K562 (cell line): ENCODE results near the gene CTCF. TPM values are rescaled to one million over a fixed set of nuclear protein-coding genes. Genes with fewer than 3 reads are reported as not detected.

ENCODE experiments used
- CXXC5 ChIP-seq: fragments of 250-450 bp; sonication (Bioruptor Pico); IDR thresholded peaks from 2 replicates; pipeline ENCODE4 v1.8.0; 2022; ENCODE audit warnings: inconsistent platforms, mild to moderate bottlenecking, moderate library complexity
- ERF ChIP-seq: fragments of 450-650 bp; formaldehyde crosslinking; IDR thresholded peaks from 2 replicates; pipeline ENCODE4 v1.4.0; 2020; ENCODE audit warnings: mild to moderate bottlenecking, mixed read lengths
- ETV5 ChIP-seq: sonication (generic); formaldehyde crosslinking; IDR thresholded peaks from 2 replicates; pipeline ENCODE4 v1.4.0; 2020; ENCODE audit warnings: low read depth, mild to moderate bottlenecking, missing genetic modification reagents
- MXI1 ChIP-seq: IDR thresholded peaks from 2 replicates; pipeline ENCODE4 v1.6.1; 2011; ENCODE audit warnings: low read depth, mild to moderate bottlenecking, improper control_type of control experiment, low read length
- NR2C2 ChIP-seq, 2 experiments: fragments of 200-800 bp in 1 of 2; sonication (Bioruptor generic) in 1 of 2; sonication (generic) in 1 of 2; formaldehyde crosslinking in 1 of 2; IDR thresholded peaks; 2 replicates each; pipeline versions ENCODE4 v1.6.1 to v1.8.0; 2016 to 2022; ENCODE audit warnings: mild to moderate bottlenecking in 1 of 2, missing compliant biosample characterization in 1 of 2, missing genetic modification characterization in 1 of 2, missing genetic modification reagents in 1 of 2
- NRF1 ChIP-seq, 2 experiments: fragments of 450-650 bp; IDR thresholded peaks in 1 of 2; conservative IDR thresholded peaks in 1 of 2; 2 replicates each; pipeline ENCODE4 v1.6.1; 2014; ENCODE audit warnings: mild to moderate bottlenecking in 2 of 2
- NUFIP1 ChIP-seq: fragments of 450-650 bp; IDR thresholded peaks from 2 replicates; pipeline ENCODE4 v1.6.1; 2018; ENCODE audit not compliant: partially characterized antibody
- ZNF239 ChIP-seq: fragments of 250-450 bp; sonication (Bioruptor Pico); IDR thresholded peaks from 2 replicates; pipeline ENCODE4 v1.4.0; 2020; ENCODE audit warnings: mild to moderate bottlenecking
- polyA plus RNA-seq, 8 experiments: library from polyadenylated mRNA; depleted of rRNA in 4 of 8; stranded (reverse) in 5 of 8; unstranded in 3 of 8; fragments of >200 nt; fragmentation: Nextera tagmentation in 2 of 8; fragmentation: Illumina TruSeq in 1 of 8; extraction: Ambion mirVana in 2 of 8; extraction: Trizol in 1 of 8; gene quantifications; 2 replicates each; pipeline versions ENCODE4 v1.2.1 to v1.2.3, GENCODE V29; 2011 to 2014; ENCODE audit warnings: inconsistent platforms in 1 of 8, missing spikeins in 1 of 8
- total RNA-seq, 7 experiments: library from RNA; depleted of rRNA in 6 of 7; stranded (reverse); fragments of >200 nt in 6 of 7; fragmentation: Illumina TruSeq in 2 of 7; extraction: Trizol in 2 of 7; gene quantifications; 2 replicates each; pipeline versions ENCODE4 v1.2.1 to v1.2.3, GENCODE V29; 2011 to 2021; ENCODE audit warnings: low replicate concordance in 1 of 7
- TF ChIP-seq, protein P1 (sequence below), 2 experiments: IDR thresholded peaks; 2 replicates each; pipeline ENCODE4 v1.6.1; 2011; ENCODE audit warnings: borderline replicate concordance in 1 of 2, control low read depth in 1 of 2, low read depth in 1 of 2, low read length in 1 of 2, mild to moderate bottlenecking in 1 of 2, mixed read lengths in 1 of 2, moderate library complexity in 1 of 2; ENCODE audit not compliant: insufficient read depth in 1 of 2, insufficient read length in 1 of 2, poor library complexity in 1 of 2, severe bottlenecking in 1 of 2; ENCODE audit errors: extremely low read depth in 1 of 2
- TF ChIP-seq, protein P2 (sequence below): fragments of 250-450 bp; sonication (Bioruptor Pico); IDR thresholded peaks from 2 replicates; pipeline ENCODE4 v1.4.0; 2020
- TF ChIP-seq, protein P3 (sequence below): sonication (generic); formaldehyde crosslinking; IDR thresholded peaks from 2 replicates; pipeline ENCODE4 v1.8.0; 2022; ENCODE audit warnings: missing genetic modification reagents, mild to moderate bottlenecking, moderate library complexity, borderline replicate concordance
- TF ChIP-seq, protein P4 (sequence below): sonication (generic); formaldehyde crosslinking; IDR thresholded peaks from 2 replicates; pipeline ENCODE4 v1.8.0; 2022; ENCODE audit warnings: mild to moderate bottlenecking, missing genetic modification reagents

The CTCF gene
- total and polyA plus RNA-seq, 9 of the 15 experiments (the other 6 are each of a cell fraction or from before 2014, with no cell fraction given) = 7.8 to 49.2 (median 33.9) TPM

DNA sequence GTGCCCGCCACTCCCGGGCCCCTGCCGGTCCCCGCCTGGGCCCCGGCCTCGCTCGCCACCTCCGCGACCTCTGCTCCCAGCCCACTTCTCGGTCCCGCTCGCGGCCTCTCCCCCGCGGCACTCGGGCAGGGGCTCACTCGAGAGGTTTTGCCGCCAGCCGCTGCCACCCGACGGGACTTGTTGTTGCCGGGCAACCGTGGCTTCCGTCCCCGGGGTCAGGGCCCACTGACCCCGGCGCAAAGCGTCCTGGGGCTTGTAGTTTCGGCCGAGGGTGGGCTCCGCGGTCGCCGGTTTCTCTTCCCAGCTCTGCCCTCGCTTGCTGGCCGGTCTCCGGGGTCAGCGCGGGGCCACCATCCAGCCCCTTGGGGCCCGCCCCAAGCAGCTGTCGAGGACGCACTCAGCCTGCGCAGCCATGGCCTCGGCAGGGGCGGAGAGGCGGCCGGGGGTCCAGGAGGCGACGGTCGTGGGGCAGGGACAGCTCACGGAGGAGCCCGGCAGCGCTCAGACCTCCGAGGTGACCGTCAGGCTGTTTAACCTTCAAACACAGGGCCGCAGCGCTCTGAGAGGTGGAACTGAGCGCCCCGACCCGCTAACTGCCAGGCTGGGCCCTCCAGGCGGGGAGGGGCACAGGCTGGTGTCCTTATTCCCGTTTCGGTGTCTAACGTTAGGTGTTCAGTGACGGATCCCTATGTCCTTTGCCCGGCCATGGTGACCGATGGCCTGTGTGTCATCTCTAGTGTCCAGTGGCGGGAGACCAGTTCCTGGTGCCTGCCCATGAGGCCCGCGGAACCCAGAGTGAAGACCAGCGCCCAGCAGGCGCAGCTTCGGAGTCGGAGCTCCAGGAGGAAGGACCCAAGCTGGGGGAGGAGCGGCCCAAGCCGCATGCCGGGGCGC is 104.5 kb downstream of the CTCF start, which contains the start of the genes C16orf86 and ENKD1 (continued):
- TF ChIP-seq, protein P1, sequence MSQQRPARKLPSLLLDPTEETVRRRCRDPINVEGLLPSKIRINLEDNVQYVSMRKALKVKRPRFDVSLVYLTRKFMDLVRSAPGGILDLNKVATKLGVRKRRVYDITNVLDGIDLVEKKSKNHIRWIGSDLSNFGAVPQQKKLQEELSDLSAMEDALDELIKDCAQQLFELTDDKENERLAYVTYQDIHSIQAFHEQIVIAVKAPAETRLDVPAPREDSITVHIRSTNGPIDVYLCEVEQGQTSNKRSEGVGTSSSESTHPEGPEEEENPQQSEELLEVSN (IDR thresholded peaks at IDR 0.05; ENCODE audit: borderline replicate concordance in 1 of 2, extremely low read depth in 1 of 2, insufficient read depth in 1 of 2, insufficient read length in 1 of 2, low read depth in 1 of 2, low read length in 1 of 2, poor library complexity in 1 of 2, severe bottlenecking in 1 of 2) = peak in 1 of 2 experiments; percentile 68
- TF ChIP-seq NUFIP1 = no peak
- TF ChIP-seq, protein P2, sequence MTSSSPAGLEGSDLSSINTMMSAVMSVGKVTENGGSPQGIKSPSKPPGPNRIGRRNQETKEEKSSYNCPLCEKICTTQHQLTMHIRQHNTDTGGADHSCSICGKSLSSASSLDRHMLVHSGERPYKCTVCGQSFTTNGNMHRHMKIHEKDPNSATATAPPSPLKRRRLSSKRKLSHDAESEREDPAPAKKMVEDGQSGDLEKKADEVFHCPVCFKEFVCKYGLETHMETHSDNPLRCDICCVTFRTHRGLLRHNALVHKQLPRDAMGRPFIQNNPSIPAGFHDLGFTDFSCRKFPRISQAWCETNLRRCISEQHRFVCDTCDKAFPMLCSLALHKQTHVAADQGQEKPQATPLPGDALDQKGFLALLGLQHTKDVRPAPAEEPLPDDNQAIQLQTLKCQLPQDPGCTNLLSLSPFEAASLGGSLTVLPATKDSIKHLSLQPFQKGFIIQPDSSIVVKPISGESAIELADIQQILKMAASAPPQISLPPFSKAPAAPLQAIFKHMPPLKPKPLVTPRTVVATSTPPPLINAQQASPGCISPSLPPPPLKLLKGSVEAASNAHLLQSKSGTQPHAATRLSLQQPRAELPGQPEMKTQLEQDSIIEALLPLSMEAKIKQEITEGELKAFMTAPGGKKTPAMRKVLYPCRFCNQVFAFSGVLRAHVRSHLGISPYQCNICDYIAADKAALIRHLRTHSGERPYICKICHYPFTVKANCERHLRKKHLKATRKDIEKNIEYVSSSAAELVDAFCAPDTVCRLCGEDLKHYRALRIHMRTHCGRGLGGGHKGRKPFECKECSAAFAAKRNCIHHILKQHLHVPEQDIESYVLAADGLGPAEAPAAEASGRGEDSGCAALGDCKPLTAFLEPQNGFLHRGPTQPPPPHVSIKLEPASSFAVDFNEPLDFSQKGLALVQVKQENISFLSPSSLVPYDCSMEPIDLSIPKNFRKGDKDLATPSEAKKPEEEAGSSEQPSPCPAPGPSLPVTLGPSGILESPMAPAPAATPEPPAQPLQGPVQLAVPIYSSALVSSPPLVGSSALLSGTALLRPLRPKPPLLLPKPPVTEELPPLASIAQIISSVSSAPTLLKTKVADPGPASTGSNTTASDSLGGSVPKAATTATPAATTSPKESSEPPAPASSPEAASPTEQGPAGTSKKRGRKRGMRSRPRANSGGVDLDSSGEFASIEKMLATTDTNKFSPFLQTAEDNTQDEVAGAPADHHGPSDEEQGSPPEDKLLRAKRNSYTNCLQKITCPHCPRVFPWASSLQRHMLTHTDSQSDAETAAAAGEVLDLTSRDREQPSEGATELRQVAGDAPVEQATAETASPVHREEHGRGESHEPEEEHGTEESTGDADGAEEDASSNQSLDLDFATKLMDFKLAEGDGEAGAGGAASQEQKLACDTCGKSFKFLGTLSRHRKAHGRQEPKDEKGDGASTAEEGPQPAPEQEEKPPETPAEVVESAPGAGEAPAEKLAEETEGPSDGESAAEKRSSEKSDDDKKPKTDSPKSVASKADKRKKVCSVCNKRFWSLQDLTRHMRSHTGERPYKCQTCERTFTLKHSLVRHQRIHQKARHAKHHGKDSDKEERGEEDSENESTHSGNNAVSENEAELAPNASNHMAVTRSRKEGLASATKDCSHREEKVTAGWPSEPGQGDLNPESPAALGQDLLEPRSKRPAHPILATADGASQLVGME (CRISPR knock-in tag) = 0 out of 2 replicates have a peak, but pooled peaks have one; percentile 25
- peak; percentile 98 for TF ChIP-seq NR2C2 (CRISPR knock-in tag; IDR thresholded peaks at IDR 0.05)
- peak; percentile 100 for TF ChIP-seq NR2C2 (tag; IDR thresholded peaks at IDR 0.05)
- TF ChIP-seq MXI1 = peak; percentile 56; the same call in 1 of the 2 replicates
- TF ChIP-seq ETV5 (CRISPR knock-in tag) = no peak
- TF ChIP-seq ERF (CRISPR knock-in tag) = peak; percentile 71; the same call in 1 of the 2 replicates
- no peak for TF ChIP-seq ZNF239 (CRISPR knock-in tag)
- peak; percentile 44 to 61; a peak in 3 of 4 replicates for TF ChIP-seq NRF1 (conservative IDR thresholded peaks at IDR 0.05 in 1 of 2, IDR thresholded peaks at IDR 0.05 in 1 of 2)
- TF ChIP-seq, protein P3, sequence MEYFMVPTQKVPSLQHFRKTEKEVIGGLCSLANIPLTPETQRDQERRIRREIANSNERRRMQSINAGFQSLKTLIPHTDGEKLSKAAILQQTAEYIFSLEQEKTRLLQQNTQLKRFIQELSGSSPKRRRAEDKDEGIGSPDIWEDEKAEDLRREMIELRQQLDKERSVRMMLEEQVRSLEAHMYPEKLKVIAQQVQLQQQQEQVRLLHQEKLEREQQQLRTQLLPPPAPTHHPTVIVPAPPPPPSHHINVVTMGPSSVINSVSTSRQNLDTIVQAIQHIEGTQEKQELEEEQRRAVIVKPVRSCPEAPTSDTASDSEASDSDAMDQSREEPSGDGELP (CRISPR knock-in tag) = peak; percentile 57; the same call in 1 of the 2 replicates
- TF ChIP-seq, protein P4, sequence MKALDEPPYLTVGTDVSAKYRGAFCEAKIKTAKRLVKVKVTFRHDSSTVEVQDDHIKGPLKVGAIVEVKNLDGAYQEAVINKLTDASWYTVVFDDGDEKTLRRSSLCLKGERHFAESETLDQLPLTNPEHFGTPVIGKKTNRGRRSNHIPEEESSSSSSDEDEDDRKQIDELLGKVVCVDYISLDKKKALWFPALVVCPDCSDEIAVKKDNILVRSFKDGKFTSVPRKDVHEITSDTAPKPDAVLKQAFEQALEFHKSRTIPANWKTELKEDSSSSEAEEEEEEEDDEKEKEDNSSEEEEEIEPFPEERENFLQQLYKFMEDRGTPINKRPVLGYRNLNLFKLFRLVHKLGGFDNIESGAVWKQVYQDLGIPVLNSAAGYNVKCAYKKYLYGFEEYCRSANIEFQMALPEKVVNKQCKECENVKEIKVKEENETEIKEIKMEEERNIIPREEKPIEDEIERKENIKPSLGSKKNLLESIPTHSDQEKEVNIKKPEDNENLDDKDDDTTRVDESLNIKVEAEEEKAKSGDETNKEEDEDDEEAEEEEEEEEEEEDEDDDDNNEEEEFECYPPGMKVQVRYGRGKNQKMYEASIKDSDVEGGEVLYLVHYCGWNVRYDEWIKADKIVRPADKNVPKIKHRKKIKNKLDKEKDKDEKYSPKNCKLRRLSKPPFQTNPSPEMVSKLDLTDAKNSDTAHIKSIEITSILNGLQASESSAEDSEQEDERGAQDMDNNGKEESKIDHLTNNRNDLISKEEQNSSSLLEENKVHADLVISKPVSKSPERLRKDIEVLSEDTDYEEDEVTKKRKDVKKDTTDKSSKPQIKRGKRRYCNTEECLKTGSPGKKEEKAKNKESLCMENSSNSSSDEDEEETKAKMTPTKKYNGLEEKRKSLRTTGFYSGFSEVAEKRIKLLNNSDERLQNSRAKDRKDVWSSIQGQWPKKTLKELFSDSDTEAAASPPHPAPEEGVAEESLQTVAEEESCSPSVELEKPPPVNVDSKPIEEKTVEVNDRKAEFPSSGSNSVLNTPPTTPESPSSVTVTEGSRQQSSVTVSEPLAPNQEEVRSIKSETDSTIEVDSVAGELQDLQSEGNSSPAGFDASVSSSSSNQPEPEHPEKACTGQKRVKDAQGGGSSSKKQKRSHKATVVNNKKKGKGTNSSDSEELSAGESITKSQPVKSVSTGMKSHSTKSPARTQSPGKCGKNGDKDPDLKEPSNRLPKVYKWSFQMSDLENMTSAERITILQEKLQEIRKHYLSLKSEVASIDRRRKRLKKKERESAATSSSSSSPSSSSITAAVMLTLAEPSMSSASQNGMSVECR = peak; percentile 93
- TF ChIP-seq CXXC5 (CRISPR knock-in tag) = peak; percentile 62
